GM18858 (cell line): ENCODE results near the gene NR3C1.

Experiments used
- ATAC-seq: cut with Tn5 transposase; IDR thresholded peaks from one replicate; pipeline ENCODE4 v1.9.1; 2021; ENCODE audit not compliant: unreplicated experiment

Gene NR3C1

DNA sequence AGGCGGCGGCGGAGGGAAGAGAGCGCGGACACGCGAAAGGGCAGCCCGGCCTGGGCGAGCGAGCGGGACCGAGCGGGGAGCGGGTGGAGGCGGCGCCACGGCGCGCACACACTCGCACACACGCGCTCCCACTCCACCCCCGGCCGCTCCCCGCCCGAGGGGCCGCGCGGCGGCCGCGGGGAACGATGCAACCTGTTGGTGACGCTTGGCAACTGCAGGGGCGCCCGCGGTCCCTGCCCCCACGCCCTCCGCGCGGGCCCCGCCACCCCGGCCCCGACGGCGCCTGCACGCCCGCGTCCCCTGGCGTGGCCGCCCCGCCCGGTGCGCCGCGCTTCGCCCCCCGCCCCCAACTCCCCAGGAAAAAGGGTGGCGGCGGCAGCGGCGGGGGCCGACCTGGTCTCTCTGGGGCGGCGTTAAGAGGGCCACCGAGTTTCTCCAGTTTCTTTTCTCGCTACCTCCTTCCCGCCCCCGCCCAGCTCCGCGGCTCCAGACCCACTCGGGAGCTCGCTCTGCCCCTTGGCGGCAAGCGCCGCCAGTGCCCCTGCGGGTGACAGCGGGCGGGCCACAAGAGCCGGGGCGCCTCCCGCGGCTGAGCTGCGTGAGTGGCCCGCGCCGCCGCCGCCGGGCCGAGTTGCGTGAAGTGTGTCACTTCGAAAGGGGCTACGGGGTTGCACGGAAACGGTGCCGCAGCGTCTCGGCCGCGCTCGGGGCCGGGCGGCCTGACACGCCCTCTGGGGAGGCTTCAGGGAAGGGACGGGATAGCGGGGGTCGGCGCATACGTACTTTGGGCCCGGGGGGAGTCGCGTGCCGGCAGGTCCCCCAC, at the start of gene NR3C1:
TSS of gene NR3C1 (minus strand) at position 94 of the 823 bp plus-strand sequence. CDS start 2,847 bp downstream, outside the sequence.
- ATAC-seq: peak; percentile 50

DNA sequence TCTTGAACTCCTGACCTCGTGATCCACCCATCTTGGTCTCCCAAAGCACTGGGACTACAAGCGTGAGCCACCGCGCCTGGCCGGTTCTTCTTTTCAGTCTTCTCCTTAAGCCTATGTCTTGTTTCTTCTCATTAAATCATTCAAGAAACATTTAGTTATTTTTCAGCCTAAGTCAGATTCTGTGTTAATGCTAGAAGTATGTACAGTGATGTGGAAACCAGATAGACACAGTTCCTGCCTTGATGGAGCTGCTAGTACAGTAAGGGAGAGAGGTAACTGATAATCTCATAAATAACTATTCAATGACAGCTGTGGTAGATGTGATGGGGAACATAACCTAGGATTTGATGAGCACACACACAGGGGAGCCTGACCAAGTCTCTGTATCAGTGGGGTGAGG, 46.3 kb upstream of the NR3C1 start:
- no peak for ATAC-seq

DNA sequence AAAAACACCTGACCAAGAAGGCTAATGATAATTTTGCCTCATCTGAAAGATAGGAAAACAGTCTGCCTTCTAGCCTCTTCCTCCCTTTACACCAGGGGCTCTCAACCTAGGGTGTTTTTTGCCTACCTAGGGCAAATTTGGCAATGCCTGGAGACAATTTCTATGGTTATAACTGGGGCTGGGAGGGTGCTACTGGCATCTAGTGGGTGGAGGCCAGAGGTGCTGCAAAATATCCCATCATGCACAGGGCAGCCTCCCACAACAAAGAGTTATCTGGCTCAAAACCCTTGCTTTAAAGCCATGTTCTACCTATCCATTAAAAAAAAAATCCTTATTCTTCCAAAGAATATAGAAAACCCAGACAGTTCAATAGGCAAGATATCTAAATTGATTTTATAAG, 45.0 kb upstream of the NR3C1 start:
- ATAC-seq: no peak

DNA sequence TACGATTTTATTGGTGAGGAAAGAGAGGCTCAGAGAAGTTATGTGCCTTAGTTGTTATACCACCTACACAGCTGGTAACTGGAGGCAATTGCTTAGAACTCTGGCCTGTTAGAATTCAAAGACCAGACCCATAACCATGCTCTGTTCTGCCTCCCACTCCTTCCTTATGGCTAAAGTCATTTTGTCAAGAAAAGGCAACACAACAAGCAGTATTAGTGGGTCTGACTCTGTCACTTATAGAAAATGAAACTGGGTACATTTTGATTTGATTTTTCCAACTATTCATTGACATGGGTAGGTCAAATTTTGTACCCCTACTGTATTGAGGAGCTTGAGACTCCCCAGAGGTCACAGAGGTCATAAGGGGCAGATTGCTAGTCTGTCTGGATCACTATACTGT, 44.5 kb upstream of the NR3C1 start:
- no peak for ATAC-seq

DNA sequence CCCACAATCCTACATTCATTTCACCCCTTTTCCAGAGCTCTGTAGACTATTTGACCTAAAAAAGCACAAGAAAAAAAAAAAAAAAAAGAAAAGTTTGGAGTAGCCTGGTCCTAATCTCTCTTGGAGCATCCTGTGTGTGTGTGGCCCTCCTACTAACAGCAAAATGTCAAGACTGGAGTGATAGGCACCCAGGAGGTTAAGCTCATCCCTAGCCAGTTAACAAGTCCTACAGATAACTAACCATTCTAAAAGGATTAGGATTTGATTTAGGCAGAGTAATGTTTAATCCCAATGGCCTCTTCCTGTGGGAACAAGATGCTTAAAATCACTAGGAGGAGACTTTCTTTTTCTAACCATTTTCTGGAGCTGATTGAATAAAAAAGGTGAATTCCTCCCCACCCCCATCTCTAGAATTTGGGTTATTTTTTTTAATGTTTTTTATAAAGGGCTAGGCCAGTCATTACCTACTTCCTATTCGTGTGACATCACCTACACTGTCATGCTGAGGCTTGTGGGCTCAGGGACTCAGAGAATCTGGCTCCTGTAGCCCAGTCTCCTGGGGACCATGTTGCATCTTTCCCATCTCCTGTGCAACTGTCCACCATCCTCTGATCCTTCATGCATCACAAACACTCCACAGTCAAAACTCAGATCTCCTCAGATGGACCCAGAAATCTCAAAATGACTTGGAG, 43.2 kb upstream of the NR3C1 start:
- ATAC-seq: no peak

DNA sequence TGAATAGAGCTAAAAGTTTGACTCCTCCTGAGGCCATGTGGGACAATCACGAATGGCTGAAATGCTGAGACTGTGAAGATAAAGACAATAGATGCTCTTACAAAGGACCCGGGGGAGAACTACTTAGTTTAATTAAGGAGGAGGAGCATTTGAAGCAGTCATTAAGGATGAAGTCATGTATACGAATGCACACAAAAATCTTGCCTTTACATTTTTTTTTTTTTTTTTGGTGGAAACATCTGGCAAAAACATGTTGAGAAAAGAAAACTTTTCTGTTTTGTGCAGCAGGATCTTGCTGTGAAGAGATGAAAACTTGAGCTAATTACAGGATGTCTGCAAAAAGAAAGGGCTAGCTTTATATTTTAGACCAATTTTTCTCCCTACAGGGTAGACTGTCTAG, 42.3 kb upstream of the NR3C1 start:
- ATAC-seq: no peak

DNA sequence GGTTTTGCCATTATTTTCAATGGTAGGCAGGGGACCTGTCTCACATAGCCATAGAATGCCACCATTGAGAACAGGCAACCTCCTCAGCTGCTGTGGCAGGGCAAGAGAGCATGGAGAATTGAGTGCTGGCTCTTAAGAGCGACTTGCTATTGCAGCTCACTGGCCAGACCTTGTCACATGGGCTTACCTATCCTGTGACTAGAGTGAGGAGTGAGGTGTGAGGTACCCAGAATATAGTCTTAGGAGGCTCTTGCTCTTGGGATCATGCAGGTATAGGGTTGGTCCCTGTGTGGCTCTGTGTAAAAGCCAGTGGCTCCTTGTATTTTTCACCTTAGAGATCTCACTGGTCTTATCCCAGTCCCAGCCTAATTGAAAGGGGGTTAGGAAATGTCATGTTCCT, 39.8 kb upstream of the NR3C1 start:
- no peak for ATAC-seq

DNA sequence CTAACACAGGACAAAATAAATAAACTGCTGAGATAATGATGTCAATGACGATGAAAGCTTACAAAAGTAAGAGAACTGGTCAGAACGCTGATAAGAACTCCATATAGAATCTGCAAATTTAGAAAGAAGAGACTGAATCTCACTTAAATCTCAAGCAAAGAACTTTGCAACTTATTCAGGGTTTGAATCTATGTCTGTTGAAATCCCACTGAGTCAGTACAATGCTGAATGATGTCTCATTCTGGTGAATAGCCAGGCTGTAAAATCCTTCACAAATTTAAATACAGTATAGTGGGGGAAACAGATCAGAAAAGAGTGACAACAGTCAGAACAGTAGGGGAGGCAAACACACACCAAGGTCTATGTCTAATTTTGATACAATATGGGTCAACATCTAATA, 38.9 kb upstream of the NR3C1 start:
- no peak for ATAC-seq

DNA sequence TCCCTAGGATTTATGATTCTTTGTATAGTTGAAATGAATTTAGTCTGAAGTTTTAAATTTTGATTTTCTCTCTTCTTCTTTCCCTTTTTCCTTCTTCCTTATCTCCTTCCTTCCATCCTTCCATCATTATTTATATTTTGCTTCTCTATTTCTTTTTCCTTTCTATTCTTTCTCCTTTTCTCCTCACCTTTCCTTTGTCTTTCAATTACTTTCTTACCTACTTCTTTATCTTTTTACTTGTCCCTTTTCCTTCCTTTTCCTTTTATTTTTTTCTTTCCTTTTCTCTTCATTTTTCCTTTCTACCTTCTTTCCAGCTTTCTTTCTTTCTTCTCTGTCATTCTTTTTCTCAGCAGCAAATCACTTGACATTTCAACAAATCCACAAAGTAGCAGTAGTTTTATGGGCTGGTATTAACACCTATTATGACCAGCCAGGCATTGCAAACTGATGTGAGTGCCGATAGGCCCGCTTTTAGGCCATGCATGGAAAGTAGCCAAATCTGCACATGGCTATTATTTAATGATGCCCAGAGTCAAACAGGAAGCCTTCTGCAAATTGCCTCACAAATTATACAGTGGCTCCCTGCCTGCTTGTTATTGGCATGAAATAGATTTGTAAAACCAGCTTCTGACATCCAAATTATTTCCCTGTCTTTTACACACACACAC, 37.1 kb upstream of the NR3C1 start:
- ATAC-seq: no peak

DNA sequence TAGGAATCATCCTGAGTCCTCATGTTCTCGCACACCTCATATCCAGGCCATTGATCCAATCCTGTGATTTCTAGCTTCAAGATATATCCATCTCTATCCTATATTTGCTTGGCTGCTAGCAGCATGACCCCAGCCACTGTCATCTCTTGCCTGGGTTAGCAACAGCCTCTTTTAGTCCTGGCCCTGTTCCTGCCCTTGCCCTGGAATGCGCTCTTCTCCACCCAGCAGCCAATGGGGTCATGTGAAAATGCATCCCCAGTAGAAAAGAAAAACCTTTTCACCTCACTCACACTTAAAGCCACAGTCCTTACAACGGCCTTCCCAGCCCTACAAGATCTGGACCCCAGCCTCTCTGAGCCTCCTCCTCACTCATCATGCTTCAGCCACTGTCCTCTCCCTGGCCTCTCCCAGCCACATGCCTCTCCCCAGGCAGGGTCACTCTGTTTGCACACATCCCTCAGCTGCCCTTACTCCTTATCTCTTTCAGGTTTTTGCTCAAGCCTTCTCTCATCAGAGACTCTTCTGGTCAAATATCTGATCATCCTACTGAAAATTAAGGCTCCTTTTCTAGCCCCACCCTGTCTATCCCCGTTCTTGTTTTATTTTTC, 34.3 kb upstream of the NR3C1 start:
- ATAC-seq: no peak

DNA sequence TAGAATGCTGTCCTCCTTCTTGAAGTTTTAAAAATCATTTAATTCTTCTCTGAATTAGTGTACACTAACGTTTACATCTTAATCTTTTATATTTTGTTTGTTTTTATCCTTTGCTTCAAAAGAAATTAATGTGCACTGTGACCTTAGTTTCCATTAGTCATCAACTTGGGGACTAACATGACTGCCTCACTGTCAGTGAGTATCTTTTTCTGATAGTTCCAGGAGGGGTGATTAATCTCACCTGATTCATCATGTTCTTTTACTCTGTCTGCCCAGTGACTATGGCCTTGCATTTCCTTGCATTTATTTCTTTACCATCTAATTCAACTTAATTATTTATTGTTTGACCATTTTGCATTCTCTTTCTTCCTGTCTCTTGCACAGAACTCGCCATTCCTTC, 33.4 kb upstream of the NR3C1 start:
- ATAC-seq: no peak

DNA sequence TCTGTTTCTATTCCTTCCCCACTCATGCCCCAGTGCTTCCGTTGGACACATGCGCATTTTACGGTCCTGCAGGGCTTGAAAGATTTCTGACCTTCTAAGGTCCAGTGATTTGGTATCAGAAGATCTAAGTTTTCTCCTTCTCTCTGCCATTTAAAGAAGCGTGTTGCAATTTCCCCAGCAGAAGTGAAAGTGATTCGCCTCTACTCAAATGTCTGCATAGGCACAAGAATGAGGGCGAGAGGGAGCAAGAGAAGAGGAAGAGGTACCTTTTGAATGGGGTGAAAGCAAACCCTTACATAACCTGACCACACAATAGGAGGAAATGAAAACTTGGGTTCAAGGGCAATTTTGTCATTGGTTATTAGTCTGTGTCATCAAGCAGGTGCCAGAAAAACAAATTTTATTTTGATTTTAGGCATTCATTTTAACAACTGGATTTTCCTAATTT, 31.7 kb upstream of the NR3C1 start:
- peak; percentile 88 for ATAC-seq

DNA sequence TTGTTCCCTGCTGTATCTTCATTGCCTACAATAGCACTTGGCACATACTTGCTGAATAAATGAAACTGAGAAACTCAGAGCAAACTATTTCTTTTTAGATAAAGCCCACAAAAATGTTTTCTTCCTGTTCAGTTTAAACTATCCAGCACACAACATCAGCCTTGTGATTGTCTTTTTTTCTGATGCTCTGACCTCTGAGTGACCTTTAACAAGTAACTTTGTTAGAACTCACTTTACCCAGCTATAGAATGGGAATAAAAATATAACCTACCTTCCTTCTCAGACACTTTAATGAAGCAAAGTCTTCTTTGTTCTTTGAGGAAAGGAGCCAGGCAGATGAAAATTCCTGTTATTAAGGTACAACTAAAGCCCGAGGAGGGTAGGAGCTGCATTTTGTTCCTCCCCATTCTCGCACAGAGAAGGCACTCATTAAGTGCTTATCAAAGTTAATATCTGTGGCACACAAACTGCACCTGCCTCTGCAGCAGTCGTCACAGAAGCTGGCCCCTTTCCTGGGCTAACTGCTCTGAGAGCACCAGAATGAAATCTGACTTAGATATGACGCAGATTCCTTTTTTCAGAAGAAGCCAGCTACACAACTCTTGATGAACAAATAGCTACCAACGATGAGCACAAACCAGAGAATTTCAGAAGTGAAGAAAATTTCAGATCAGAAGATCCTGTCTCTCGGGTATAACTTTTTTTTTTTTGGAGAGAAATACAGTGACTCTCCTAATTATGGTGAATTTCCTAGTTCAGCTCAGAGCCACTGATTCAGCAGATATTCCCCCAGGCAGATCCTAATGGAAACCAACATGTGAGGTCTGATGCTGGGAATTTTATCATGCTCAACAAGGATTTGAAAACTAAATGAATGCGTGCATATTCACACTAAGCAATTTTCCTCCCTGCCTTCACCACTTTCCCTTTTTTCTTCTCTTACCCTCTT, 31.0 kb upstream of the NR3C1 start:
- no peak for ATAC-seq

DNA sequence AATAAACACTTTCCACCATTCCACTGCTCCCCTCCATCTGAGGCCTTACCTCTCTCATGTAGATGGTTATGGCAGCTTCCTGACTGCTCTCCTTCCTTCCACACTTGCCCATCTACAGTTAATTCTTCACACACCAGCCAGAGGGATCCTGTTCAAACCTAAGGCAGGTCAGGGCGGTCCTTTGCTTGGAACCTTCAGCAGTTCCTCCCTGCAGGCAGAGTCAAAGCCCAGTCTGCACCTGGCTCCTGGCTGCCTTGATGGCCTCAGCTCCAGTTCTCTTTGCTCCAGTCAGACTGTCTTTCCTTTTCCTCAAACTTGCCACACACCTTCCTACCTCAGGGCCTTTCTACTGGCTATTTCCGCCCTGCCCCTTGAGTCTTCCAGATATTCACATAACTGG, 30.2 kb upstream of the NR3C1 start:
- ATAC-seq: no peak

DNA sequence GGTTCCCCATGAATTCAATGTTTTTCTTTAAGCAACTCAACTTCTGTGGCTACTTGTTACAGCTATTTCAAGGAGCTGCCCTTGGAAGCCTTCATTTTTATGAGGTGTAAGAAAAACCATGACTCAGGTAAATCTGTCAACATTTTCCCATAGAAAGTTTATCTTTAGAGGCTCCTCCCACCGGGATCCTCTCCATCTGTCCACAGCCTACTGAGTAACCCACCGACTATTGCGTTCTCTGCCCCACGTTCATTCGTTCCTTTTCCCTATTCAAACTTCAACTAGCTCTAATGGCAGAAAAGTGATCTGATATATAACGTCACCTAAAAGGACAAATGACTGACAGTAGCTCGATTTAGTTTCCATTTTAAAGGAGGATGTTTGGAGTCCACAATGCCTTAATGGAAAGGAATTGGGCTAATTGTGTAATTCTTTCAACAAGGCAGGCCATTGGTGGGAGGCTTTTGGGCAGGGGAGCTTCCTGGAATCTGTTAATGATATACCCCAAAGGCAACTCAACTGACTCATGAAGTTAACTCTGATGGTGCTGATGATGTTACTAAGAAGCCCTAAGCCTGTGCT, 29.3 kb upstream of the NR3C1 start:
- ATAC-seq: no peak

DNA sequence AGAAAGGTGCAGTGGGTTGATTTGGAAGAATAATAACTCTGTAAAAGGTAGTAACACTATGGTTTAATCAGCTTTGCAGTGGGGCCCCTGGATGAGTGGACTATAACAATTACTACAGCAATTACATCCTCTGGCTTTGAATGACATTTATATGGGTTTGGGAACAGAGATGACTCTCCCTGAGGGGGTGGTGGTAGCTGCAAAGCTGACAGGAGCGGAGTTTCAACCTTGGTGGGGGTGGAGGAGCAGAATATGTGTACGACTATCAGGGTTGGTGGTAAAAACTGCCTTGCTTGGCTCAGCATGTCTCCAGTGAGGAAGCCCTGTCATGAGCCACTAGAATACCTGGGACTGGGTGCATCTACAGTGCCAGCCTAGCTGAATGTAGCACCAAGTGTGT, 28.3 kb upstream of the NR3C1 start:
- no peak for ATAC-seq

DNA sequence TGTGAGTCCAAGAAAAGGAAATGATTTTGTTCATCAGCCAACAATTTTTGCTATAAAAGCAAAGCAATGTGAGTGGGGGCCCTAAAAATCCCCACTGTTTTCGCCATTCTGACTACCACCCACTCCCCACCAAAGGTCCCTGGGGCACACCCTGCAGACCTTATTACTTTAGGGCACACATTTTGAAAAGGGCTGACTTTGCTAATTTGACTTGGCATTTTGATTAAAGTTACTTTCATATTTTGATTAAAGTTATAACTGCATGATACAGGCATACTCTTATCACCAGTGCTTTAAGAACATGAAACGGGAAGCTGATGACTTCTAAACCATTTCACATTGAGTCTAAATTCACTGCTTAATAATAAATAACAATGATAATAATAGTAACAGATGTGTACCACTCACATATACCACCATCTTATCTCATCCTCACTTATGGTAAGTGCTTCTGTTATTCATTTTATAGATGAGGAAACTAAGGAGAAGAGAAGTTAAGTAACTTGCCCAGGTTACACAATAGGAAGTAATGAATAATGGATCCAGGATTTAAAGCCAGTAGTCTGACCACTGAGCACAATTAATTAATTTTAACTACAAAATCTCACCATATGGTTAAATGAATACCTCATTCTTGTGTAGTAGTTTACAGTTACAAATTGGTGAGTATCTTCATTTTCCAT, 25.4 kb upstream of the NR3C1 start:
- no peak for ATAC-seq

DNA sequence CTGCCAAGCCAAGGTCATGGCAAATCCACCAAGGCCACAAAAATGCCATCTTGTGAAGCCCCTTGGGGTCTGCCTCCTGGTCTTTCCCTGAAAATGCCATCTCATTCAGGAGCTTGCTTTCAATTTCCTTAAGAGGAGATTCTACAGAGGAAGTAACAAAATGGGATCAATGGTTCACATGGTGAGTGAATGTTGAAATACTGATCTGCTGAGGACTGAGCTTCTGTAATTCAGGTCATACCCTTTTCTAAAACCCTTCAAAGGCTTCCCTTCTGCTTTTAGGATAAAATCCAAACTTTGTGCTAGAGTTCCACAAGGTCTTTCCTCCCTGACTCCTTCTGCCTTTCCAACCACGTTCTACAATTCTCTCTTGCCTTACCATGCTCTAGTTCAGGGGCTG, 24.7 kb upstream of the NR3C1 start:
- no peak for ATAC-seq

DNA sequence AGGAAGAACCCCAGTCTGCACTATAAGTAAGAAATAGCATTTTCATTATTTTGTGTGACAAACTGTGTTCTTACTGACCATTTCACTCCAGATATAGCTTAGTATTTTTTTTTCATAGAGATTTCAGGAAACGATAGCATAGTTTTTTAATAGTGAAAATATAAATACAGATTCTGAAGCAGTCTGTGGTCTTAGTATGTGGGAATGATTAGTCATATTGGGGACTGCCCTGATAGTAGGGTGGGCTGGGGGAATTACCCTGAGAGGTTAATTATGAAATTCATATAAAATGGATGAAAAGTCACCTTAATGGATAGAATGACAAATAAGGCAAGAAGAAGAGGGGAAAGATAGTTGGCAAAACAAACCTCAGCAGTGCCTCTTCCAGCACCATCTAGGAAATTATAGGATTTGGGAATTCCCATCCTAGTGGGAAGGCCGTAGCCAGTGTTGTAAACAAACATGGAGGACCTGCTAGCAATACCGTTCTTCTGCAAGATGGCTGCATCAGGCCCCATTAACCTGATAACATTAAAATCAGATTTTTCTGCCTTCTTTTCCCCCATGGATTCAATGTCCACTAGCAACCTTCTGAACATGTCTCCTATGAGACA, 23.7 kb upstream of the NR3C1 start:
- peak; percentile 51 for ATAC-seq
